Right lobe of liver (tissue), 6 donors: Measurements from ENCODE around the gene IFIH1. TPM values are rescaled to one million over a fixed set of nuclear protein-coding genes. Genes with fewer than 3 reads are reported as not detected.

Experiments
- ATAC-seq, 4 donors: fragments of 200-7000 bp; cut with Tn5 transposase; one replicate each; pipeline ENCODE4 v1.9.1; 2020; ENCODE audit warnings: mild to moderate bottlenecking in 4 of 4, moderate library complexity in 4 of 4
- DNase-seq, 3 donors: peaks; one replicate each; pipeline ENCODE4 v3.0.0-alpha.2; 2020
- H3K27ac ChIP-seq, 3 donors: fragments of 200-600 bp; one replicate each; pipeline ENCODE4 v1.8.0; 2022
- H3K27me3 ChIP-seq, 2 donors: fragments of 200-600 bp; one replicate each; pipeline ENCODE4 v1.8.0; 2022
- H3K36me3 ChIP-seq, 4 donors: fragments of 200-600 bp; sonication (generic) in 1 of 4; one replicate each; pipeline versions ENCODE4 v1.5.1 to v1.8.0; 2017 to 2022; ENCODE audit warnings: control low read depth in 1 of 4
- H3K4me1 ChIP-seq, 4 donors: fragments of 200-600 bp; sonication (generic) in 1 of 4; one replicate each; pipeline versions ENCODE4 v1.5.1 to v1.8.0; 2017 to 2022; ENCODE audit warnings: control low read depth in 1 of 4
- H3K4me3 ChIP-seq, 3 donors: fragments of 200-600 bp; one replicate each; pipeline ENCODE4 v1.8.0; 2022
- H3K9me3 ChIP-seq, 4 donors: fragments of 200-600 bp; sonication (generic) in 1 of 4; one replicate each; pipeline versions ENCODE4 v1.5.1 to v1.8.0; 2017 to 2022; ENCODE audit warnings: control low read depth in 1 of 4
- CTCF ChIP-seq, 4 donors: fragments of 200-600 bp in 3 of 4; fragments of 450-650 bp in 1 of 4; IDR thresholded peaks; one replicate each; pipeline versions ENCODE4 v1.5.1 to v1.8.0; 2016 to 2022; ENCODE audit warnings: antibody characterized with exemption in 4 of 4, mild to moderate bottlenecking in 2 of 4
- POLR2A ChIP-seq: fragments of 450-650 bp; IDR thresholded peaks from one replicate; pipeline ENCODE4 v1.6.1; 2017; ENCODE audit warnings: antibody characterized with exemption, mild to moderate bottlenecking
- WGBS: methylation state at CpG from one replicate; pipeline ENCODE4 v1.1.6; 2018; ENCODE audit warnings: low coverage, low lambda C conversion rate; ENCODE audit not compliant: insufficient coverage; ENCODE audit errors: missing lambda C conversion rate; 5-methylcytosine and 5-hydroxymethylcytosine counted together
- intact Hi-C, 2 donors: fragments of 100-400 bp; cut with DNase I; formaldehyde crosslinking; loops; one replicate each; pipeline versions ENCODE4 v1.11.2 to v1.14.1; 2022
- total RNA-seq, 6 experiments: library from RNA; depleted of rRNA in 2 of 6; stranded (reverse); fragments of >200 nt in 2 of 6; fragmentation: NEBNext Ultra II Directional in 3 of 6; extraction: Animal tissue kit (Norgen Biotek cat#: 25700) in 3 of 6; gene quantifications; one replicate each; pipeline versions ENCODE4 v1.1.0 to v1.2.4, GENCODE V29; 2016 to 2023
- donor health status: DM: no; HTN: yes; CAD: no.
- donor health status: DM: no; HTN: no; CAD: no.
- donor health status: DM: no; HTN: no; CAD: no.
- donor health status: DM: no; HTN: yes; CAD: no.
- donor health status: DM: no; HTN: yes; CAD: no.

The IFIH1 gene
- total RNA-seq, 6 experiments from 2014 or later = 8.8 to 15.6 (median 11.9) TPM

DNA sequence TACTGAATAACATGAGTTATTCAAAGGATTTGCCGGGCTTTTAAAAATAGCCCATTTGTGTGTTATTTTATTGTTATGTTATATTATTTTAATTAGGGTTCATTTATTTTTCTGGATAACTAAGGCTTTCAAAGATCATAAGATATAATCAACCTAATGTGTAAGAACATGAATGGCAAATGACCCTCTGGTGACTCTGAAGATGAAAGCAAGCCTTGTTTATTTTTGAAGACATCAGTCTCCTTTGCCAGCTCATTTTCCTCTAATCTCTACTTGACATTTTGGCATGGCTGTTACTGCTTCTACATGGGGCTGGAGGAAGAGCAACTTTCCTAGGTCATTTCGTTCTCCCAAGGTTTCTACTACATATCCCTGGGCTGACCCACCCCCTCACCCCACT is 85.8 kb downstream of the IFIH1 start:
- H3K4me3 ChIP-seq = no peak overlapping the region
- no peak overlapping the region for H3K27ac ChIP-seq
- TF ChIP-seq CTCF (IDR thresholded peaks at IDR 0.05) (no peak), POLR2A (no peak)
- H3K4me1 ChIP-seq = no peaks in the 10 kb centered on the region
- H3K27me3 ChIP-seq = no peaks in the 10 kb centered on the region
- no peaks in the 10 kb centered on the region for H3K9me3 ChIP-seq
- DNase-seq (no peak), ATAC-seq (no peak)
- intact Hi-C loops = no loop called here
- no peaks in the 10 kb centered on the region for H3K36me3 ChIP-seq
- 61% methylated on average over 2 of the region's 2 CpGs for WGBS

GRCh38 chr2:162232027-162232426 is 86.5 kb downstream of the IFIH1 start:
- no peak overlapping the region for H3K27ac ChIP-seq
- no peak overlapping the region for H3K4me3 ChIP-seq
- no peaks in the 10 kb centered on the region for H3K4me1 ChIP-seq
- TF ChIP-seq CTCF (IDR thresholded peaks at IDR 0.05) (no peak), POLR2A (no peak)
- no peaks in the 10 kb centered on the region for H3K9me3 ChIP-seq
- no peaks in the 10 kb centered on the region for H3K27me3 ChIP-seq
- DNase-seq = no peak
- no peak for ATAC-seq
- WGBS = 60% methylated on average over 2 of the region's 2 CpGs
- H3K36me3 ChIP-seq = no peaks in the 10 kb centered on the region
- intact Hi-C loops = no loop called here

GRCh38 chr2:162230761-162231160 is 87.7 kb downstream of the IFIH1 start:
- no peaks in the 10 kb centered on the region for H3K27me3 ChIP-seq
- H3K36me3 ChIP-seq = no peaks in the 10 kb centered on the region
- intact Hi-C loops = no loop called here
- no peak overlapping the region for H3K4me3 ChIP-seq
- DNase-seq = no peak
- no peak for ATAC-seq
- H3K9me3 ChIP-seq = no peaks in the 10 kb centered on the region
- 45% methylated on average over 1 of the region's 1 CpG for WGBS
- TF ChIP-seq POLR2A = no peak
- no peak for TF ChIP-seq CTCF (IDR thresholded peaks at IDR 0.05)
- no peak overlapping the region for H3K27ac ChIP-seq
- no peaks in the 10 kb centered on the region for H3K4me1 ChIP-seq

DNA sequence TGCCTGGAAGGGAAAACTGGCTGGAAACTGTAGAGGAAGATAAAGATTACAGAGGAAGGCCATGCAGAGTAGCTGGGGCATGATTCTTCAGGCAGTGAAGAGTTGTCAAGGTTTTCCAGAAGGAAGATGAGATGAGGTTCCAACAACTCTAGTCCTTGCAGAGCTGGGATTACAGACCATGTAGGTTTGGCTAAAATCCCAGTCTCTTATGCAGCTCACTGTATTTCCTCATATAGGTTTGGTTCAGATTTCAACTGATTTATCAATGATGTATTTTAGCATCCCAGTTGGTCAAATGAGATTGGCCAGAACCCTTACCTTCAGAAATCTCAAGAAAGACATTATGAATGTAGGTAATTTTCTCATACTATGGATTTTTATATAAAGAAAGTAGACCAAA is 91.6 kb downstream of the IFIH1 start:
- H3K27ac ChIP-seq = no peak overlapping the region
- DNase-seq = no peak
- no peaks in the 10 kb centered on the region for H3K9me3 ChIP-seq
- ATAC-seq = no peak
- no peaks in the 10 kb centered on the region for H3K36me3 ChIP-seq
- H3K27me3 ChIP-seq = no peaks in the 10 kb centered on the region
- intact Hi-C loops = no loop called here
- no peak overlapping the region for H3K4me3 ChIP-seq
- H3K4me1 ChIP-seq = no peaks in the 10 kb centered on the region
- no peak for TF ChIP-seq POLR2A

DNA sequence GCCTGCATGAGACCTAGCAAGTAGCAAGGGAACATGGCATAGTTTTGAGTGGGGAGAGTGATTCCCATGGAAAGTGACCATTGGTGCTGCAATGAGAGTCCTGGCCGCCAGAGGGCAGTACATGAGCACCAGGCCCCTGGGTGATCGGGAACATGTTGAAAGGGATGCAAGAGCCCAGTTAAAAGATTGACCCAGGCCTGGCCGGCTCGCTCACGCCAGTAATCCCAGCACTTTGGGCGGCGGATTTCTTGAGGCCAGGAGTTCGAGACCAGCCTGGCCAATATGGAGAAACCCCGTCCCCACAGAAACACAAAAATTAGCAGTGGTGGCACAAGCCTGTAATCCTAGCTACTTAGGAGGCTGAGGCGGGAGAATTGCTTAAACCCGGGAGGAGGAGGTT is 97.4 kb downstream of the IFIH1 start:
- Histone ChIP-seq H3K9me3 (no peaks in the 10 kb centered on the region), H3K27me3 (no peaks in the 10 kb centered on the region), H3K4me3 (no peak overlapping the region), H3K27ac (no peak overlapping the region), H3K36me3 (no peaks in the 10 kb centered on the region), H3K4me1 (no peaks in the 10 kb centered on the region)
- WGBS = 0% methylated on average over 2 of the region's 11 CpGs
- DNase-seq (peak; percentile 68 to 81 (median 75)), ATAC-seq (peak; percentile 98 to 100 (median 99))
- intact Hi-C loops = no loop called here
- TF ChIP-seq CTCF (IDR thresholded peaks at IDR 0.05) (peak; percentile 72 to 93 (median 84)), POLR2A (no peak)
